GM12878 (cell line): ENCODE data around the gene PREX1. TPM values are rescaled to one million over a fixed set of nuclear protein-coding genes. Genes with fewer than 3 reads are reported as not detected.

Source experiments
- ATAC-seq: fragments of 200-7000 bp; cut with Tn5 transposase; 3 replicates; pipeline ENCODE4 v1.9.1; 2020; ENCODE audit warnings: mild to moderate bottlenecking, moderate library complexity
- BruUV-seq: library from RNA; stranded (reverse); fragments of 400-500 nt; replicated peaks from 2 replicates; lab custom pipeline; 2021; lab: Mats Ljungman, UMichigan
- CTCF ChIA-PET: fragments of 300-600 bp; sonication (Branson Sonifier 250); formaldehyde crosslinking; extraction: SDS; loops from one replicate; lab custom pipeline; 2021; ENCODE audit warnings: inconsistent platforms; lab: Yijun Ruan, JAX
- POLR2A ChIA-PET: fragments of 350-600 bp; formaldehyde crosslinking; extraction: SDS; loops from one replicate; lab custom pipeline; 2021; ENCODE audit warnings: inconsistent platforms; lab: Charles Lee
- RAD21 ChIA-PET: fragments of 300-600 bp; sonication (Branson Sonifier 250); formaldehyde crosslinking; loops from one replicate; lab custom pipeline; 2023; ENCODE audit warnings: antibody characterized with exemption; ENCODE audit not compliant: unreplicated experiment; lab: Charles Lee
- SMC1A ChIA-PET: fragments of 300-600 bp; sonication (Branson Sonifier 250); formaldehyde crosslinking; loops from one replicate; lab custom pipeline; 2023; ENCODE audit not compliant: unreplicated experiment, uncharacterized antibody; lab: Charles Lee
- DNase-seq: peaks from one replicate; pipeline ENCODE4 v3.0.0-alpha.2; 2011; ENCODE audit warnings: low read depth, low spot score
- FAIRE-seq: peaks from 3 replicates; lab custom pipeline; 2011; peaks lifted over from hg19 to GRCh38; lab: Jason Lieb, UNC
- H2AFZ ChIP-seq: 2 replicates; pipeline ENCODE4 v1.6.0; 2011; ENCODE audit warnings: low read depth, low read length, control low read depth; ENCODE audit not compliant: control insufficient read depth
- H3K27ac ChIP-seq: 2 replicates; pipeline ENCODE4 v1.5.1; 2011; ENCODE audit warnings: control low read depth; ENCODE audit not compliant: control insufficient read depth, insufficient read depth
- H3K27me3 ChIP-seq, 2 experiments: replicated peaks in 1 of 2; 2 replicates each; pipeline versions ENCODE4 v1.6.0 to v1.6.1; 2011; ENCODE audit warnings: low read length in 1 of 2; ENCODE audit not compliant: control insufficient read depth in 2 of 2, insufficient read depth in 2 of 2
- H3K36me3 ChIP-seq, 2 experiments: 2 replicates each; pipeline ENCODE4 v1.5.1; 2011; ENCODE audit warnings: low read length in 1 of 2; ENCODE audit not compliant: control insufficient read depth in 2 of 2, insufficient read depth in 2 of 2
- H3K4me1 ChIP-seq: 2 replicates; pipeline ENCODE4 v1.6.1; 2011; ENCODE audit warnings: mild to moderate bottlenecking, low read length, moderate library complexity, mixed read lengths; ENCODE audit not compliant: control insufficient read depth, insufficient read depth
- H3K4me2 ChIP-seq: 2 replicates; pipeline ENCODE4 v1.6.0; 2011; ENCODE audit warnings: control low read depth; ENCODE audit not compliant: control insufficient read depth, insufficient read depth
- H3K4me3 ChIP-seq: fragments of 200-600 bp; sonication (generic); 2 replicates; pipeline ENCODE4 v1.5.1; 2016
- H3K79me2 ChIP-seq: 2 replicates; pipeline ENCODE4 v1.6.0; 2011; ENCODE audit warnings: low read length; ENCODE audit not compliant: control insufficient read depth, insufficient read depth
- H3K9ac ChIP-seq: 2 replicates; pipeline ENCODE4 v1.8.0; 2011; ENCODE audit warnings: low read length, control low read depth, mixed read lengths; ENCODE audit not compliant: control insufficient read depth, insufficient read depth
- H3K9me3 ChIP-seq: replicated peaks from 3 replicates; pipeline ENCODE4 v1.5.1; 2011; ENCODE audit warnings: mild to moderate bottlenecking, low read length; ENCODE audit not compliant: control insufficient read depth, insufficient read depth
- H4K20me1 ChIP-seq: 2 replicates; pipeline ENCODE4 v1.6.0; 2011; ENCODE audit not compliant: control insufficient read depth, insufficient read depth
- E2F4 ChIP-seq: IDR thresholded peaks from 2 replicates; pipeline ENCODE4 v1.6.1; 2012; ENCODE audit warnings: low read depth, low read length, improper control_type of control experiment
- ESRRA ChIP-seq: IDR thresholded peaks from 2 replicates; pipeline ENCODE4 v1.6.1; 2012; ENCODE audit warnings: mild to moderate bottlenecking, low read length, improper control_type of control experiment
- ETV6 ChIP-seq, 2 experiments: fragments of 450-650 bp in 1 of 2; IDR thresholded peaks in 1 of 2; conservative IDR thresholded peaks in 1 of 2; 2 replicates each; pipeline ENCODE4 v1.6.1; 2014; ENCODE audit warnings: antibody characterized with exemption in 1 of 2, borderline replicate concordance in 1 of 2, low read depth in 1 of 2, mild to moderate bottlenecking in 1 of 2, moderate library complexity in 1 of 2
- MYC ChIP-seq: IDR thresholded peaks from 2 replicates; pipeline ENCODE4 v1.6.1; 2011; ENCODE audit warnings: mild to moderate bottlenecking, low read length, moderate library complexity, inconsistent platforms; ENCODE audit not compliant: insufficient read depth, insufficient replicate concordance, insufficient read length, severe bottlenecking
- TARDBP ChIP-seq: IDR thresholded peaks from 2 replicates; pipeline ENCODE4 v1.6.1; 2016; ENCODE audit warnings: borderline replicate concordance
- ZBTB40 ChIP-seq: fragments of 450-650 bp; IDR thresholded peaks from 2 replicates; pipeline ENCODE4 v1.6.1; 2016; ENCODE audit warnings: mild to moderate bottlenecking, moderate library complexity, borderline replicate concordance
- ZNF24 ChIP-seq: fragments of 450-650 bp; IDR thresholded peaks from 2 replicates; pipeline ENCODE4 v1.6.1; 2017; ENCODE audit warnings: antibody characterized with exemption, mild to moderate bottlenecking
- WGBS: methylation state at CpG from one replicate; pipeline ENCODE4 v1.1.6; 2016; ENCODE audit warnings: low lambda C conversion rate; ENCODE audit not compliant: insufficient replicate concordance, insufficient coverage; ENCODE audit errors: missing lambda C conversion rate; 5-methylcytosine and 5-hydroxymethylcytosine counted together
- in situ Hi-C: fragments of 300-500 bp; cut with MboI; formaldehyde crosslinking; loops from 9 replicates; pipeline ENCODE4 v1.14.3; 2018; ENCODE audit warnings: mixed read lengths
- intact Hi-C: fragments of 100-400 bp; cut with micrococcal nuclease; formaldehyde crosslinking; loops from one replicate; pipeline ENCODE4 v1.14.2; 2022; ENCODE audit not compliant: unreplicated experiment
- polyA plus RNA-seq, 11 experiments: library from polyadenylated mRNA; depleted of rRNA in 4 of 11; unstranded in 6 of 11; stranded (reverse) in 5 of 11; fragments of >200 nt; fragmentation: Nextera tagmentation in 4 of 11; fragmentation: Illumina TruSeq in 1 of 11; extraction: Ambion mirVana in 4 of 11; extraction: Trizol in 1 of 11; gene quantifications; 1 replicate in 1 of 11; 2 replicates in 10 of 11; pipeline versions ENCODE4 v1.2.1 to v1.2.3, GENCODE V29; 2011 to 2016; ENCODE audit warnings: inconsistent platforms in 2 of 11, missing spikeins in 2 of 11, low read depth in 1 of 11
- total RNA-seq, 4 experiments: library from RNA; depleted of rRNA in 3 of 4; stranded (reverse); fragments of >200 nt in 3 of 4; fragmentation: Illumina TruSeq in 1 of 4; extraction: Trizol in 1 of 4; gene quantifications; 2 replicates each; pipeline versions ENCODE4 v1.2.1 to v1.2.3, GENCODE V29; 2013 to 2021

The PREX1 gene
- total and polyA plus RNA-seq, 10 of the 15 experiments (the other 5 are each of a cell fraction or from before 2014, with no cell fraction given): 2.6 to 114 (median 38.9) TPM

- H3K4me1 ChIP-seq: peaks cover 37% of the 10 kb centered on the region
- WGBS: 21% methylated on average over 4 of the region's 4 CpGs
- H2AFZ ChIP-seq: no peak overlapping the region
- no peaks in the 10 kb centered on the region for H3K36me3 ChIP-seq
- peak overlapping the region; percentile 35 for H3K4me2 ChIP-seq
- in situ Hi-C loops (no loop called here), intact Hi-C loops (no loop called here)
- CTCF ChIA-PET: interaction anchor here (1.0 to 1.5 kb wide), 2 partner anchors 9 to 16 kb away, joined by 3 read pairs; no protein-coding TSS in a partner anchor
- H4K20me1 ChIP-seq: no peaks in the 10 kb centered on the region
- no peak for DNase-seq
- H3K9me3 ChIP-seq: no peaks in the 10 kb centered on the region; the same call in 2 of the 3 replicates
- H3K27me3 ChIP-seq: no peaks in the 10 kb centered on the region
- RAD21 ChIA-PET: interaction anchor here (1.1 to 2.4 kb wide), 7 partner anchors 10 to 184 kb away, joined by 3 to 16 read pairs (median 5); no protein-coding TSS in a partner anchor
- no peak for ATAC-seq
- SMC1A ChIA-PET: interaction anchor here (0.7 to 2.7 kb wide), 8 partner anchors 10 to 64 kb away, joined by 3 to 23 read pairs (median 4); partner anchors contain the start of gene PREX1
- no peak overlapping the region for H3K27ac ChIP-seq
- H3K9ac ChIP-seq: no peak overlapping the region
- no peak for TF ChIP-seq TARDBP
- TF ChIP-seq ETV6 (conservative IDR thresholded peaks at IDR 0.05 in 1 of 2, IDR thresholded peaks at IDR 0.05 in 1 of 2; ENCODE audit: borderline replicate concordance in 1 of 2, low read depth in 1 of 2): 0 out of 4 replicates have a peak, but pooled peaks of 1 of the 2 experiments have one; percentile 31
- TF ChIP-seq, all 136 proteins: peak for 1
- POLR2A ChIA-PET: interaction anchor here (0.6 to 2.7 kb wide), 5 partner anchors 9 to 82 kb away, joined by 3 to 9 read pairs (median 3); no protein-coding TSS in a partner anchor
- Histone ChIP-seq H3K79me2 (no peaks in the 10 kb centered on the region), H3K4me3 (no peak overlapping the region)
- no peak for FAIRE-seq
- no TSS peak for BruUV-seq
Measured at GRCh38 chr20:48841875-48842529, 14.2 kb upstream of the PREX1 start.

GRCh38 chr20:48841196-48841874 is 13.5 kb upstream of the PREX1 start:
- no peak for ATAC-seq
- H3K9ac ChIP-seq: no peak overlapping the region
- TF ChIP-seq ZNF24 (peak; percentile 76; the same call in 1 of the 2 replicates), E2F4 (no peak), ESRRA (no peak), ZBTB40 (peak; percentile 91), MYC (no peak)
- no peak overlapping the region for H2AFZ ChIP-seq
- no peak for DNase-seq
- POLR2A ChIA-PET: interaction anchor here (1.2 to 2.7 kb wide), 4 partner anchors 9 to 21 kb away, joined by 3 to 9 read pairs (median 4); no protein-coding TSS in a partner anchor
- BruUV-seq: no TSS peak
- 88% methylated on average over 7 of the region's 7 CpGs for WGBS
- intact Hi-C loops (no loop called here), in situ Hi-C loops (no loop called here)
- no peaks in the 10 kb centered on the region for H3K36me3 ChIP-seq
- H4K20me1 ChIP-seq: no peaks in the 10 kb centered on the region
- no peaks in the 10 kb centered on the region for H3K79me2 ChIP-seq
- H3K4me3 ChIP-seq: no peak overlapping the region
- no peaks in the 10 kb centered on the region for H3K27me3 ChIP-seq
- no peaks in the 10 kb centered on the region; the same call in 2 of the 3 replicates for H3K9me3 ChIP-seq
- no peak for FAIRE-seq
- RAD21 ChIA-PET: interaction anchor here (0.7 to 2.4 kb wide), 8 partner anchors 10 to 184 kb away, joined by 3 to 16 read pairs (median 4); no protein-coding TSS in a partner anchor
- CTCF ChIA-PET: interaction anchor here (1.0 to 1.5 kb wide), 4 partner anchors 9 to 64 kb away, joined by 3 to 5 read pairs (median 4); no protein-coding TSS in a partner anchor
- no peak overlapping the region for H3K4me2 ChIP-seq
- SMC1A ChIA-PET: interaction anchor here (0.9 to 2.7 kb wide), 9 partner anchors 9 to 64 kb away, joined by 3 to 23 read pairs (median 5); partner anchors contain the start of gene PREX1
- peaks cover 30% of the 10 kb centered on the region for H3K4me1 ChIP-seq
- H3K27ac ChIP-seq: no peak overlapping the region
